SK-N-SH treated with all-trans-retinoic acid at 6 μM for 48 hours (cell line): ENCODE measurements around the gene SPOCK1.

ENCODE experiments used
- ATAC-seq: fragments of 200-7000 bp; cut with Tn5 transposase; 3 replicates; pipeline ENCODE4 v1.9.1; 2020; ENCODE audit warnings: mild to moderate bottlenecking, moderate library complexity
- ARNTL ChIP-seq: fragments of 450-650 bp; formaldehyde crosslinking; IDR thresholded peaks from 2 replicates; pipeline ENCODE4 v1.5.0; 2020; ENCODE audit warnings: low read depth, mild to moderate bottlenecking, moderate library complexity, borderline replicate concordance
- CREB5 ChIP-seq: fragments of 250-450 bp; sonication (Bioruptor Pico); IDR thresholded peaks from 2 replicates; pipeline ENCODE4 v1.5.1; 2020; ENCODE audit warnings: low read depth, mild to moderate bottlenecking, moderate library complexity
- CSDC2 ChIP-seq: fragments of 250-450 bp; sonication (Bioruptor Pico); IDR thresholded peaks from 2 replicates; pipeline ENCODE4 v1.5.0; 2020; ENCODE audit warnings: mild to moderate bottlenecking, moderate library complexity
- CSRNP3 ChIP-seq: fragments of 250-450 bp; sonication (Bioruptor Pico); IDR thresholded peaks from 2 replicates; pipeline ENCODE4 v1.5.1; 2021; ENCODE audit warnings: mild to moderate bottlenecking, moderate library complexity
- ESRRG ChIP-seq: fragments of 250-450 bp; sonication (Bioruptor Pico); IDR thresholded peaks from 2 replicates; pipeline ENCODE4 v1.6.1; 2021; ENCODE audit warnings: mild to moderate bottlenecking
- GLIS3 ChIP-seq: fragments of 250-450 bp; sonication (Bioruptor Pico); IDR thresholded peaks from 2 replicates; pipeline ENCODE4 v1.5.0; 2020; ENCODE audit warnings: mild to moderate bottlenecking, moderate library complexity
- ISL1 ChIP-seq: fragments of 250-450 bp; sonication (Bioruptor Pico); IDR thresholded peaks from 2 replicates; pipeline ENCODE4 v2.1.2; 2022; ENCODE audit warnings: mild to moderate bottlenecking, moderate library complexity
- OSR1 ChIP-seq: fragments of 250-450 bp; sonication (Bioruptor Pico); IDR thresholded peaks from 2 replicates; pipeline ENCODE4 v1.8.0; 2022; ENCODE audit warnings: moderate library complexity, mild to moderate bottlenecking, inconsistent platforms
- PATZ1 ChIP-seq: fragments of 250-450 bp; sonication (Bioruptor Pico); IDR thresholded peaks from 2 replicates; pipeline ENCODE4 v1.8.0; 2020; ENCODE audit warnings: mild to moderate bottlenecking, moderate library complexity, borderline replicate concordance
- PPARA ChIP-seq: fragments of 250-450 bp; sonication (Bioruptor Pico); IDR thresholded peaks from 2 replicates; pipeline ENCODE4 v1.5.0; 2020; ENCODE audit warnings: mild to moderate bottlenecking, borderline replicate concordance
- RARB ChIP-seq: fragments of 250-450 bp; sonication (Bioruptor Pico); IDR thresholded peaks from 2 replicates; pipeline ENCODE4 v1.8.0; 2021; ENCODE audit warnings: mild to moderate bottlenecking, moderate library complexity
- SNAI2 ChIP-seq: fragments of 250-450 bp; sonication (Bioruptor Pico); IDR thresholded peaks from 2 replicates; pipeline ENCODE4 v1.5.0; 2020; ENCODE audit warnings: mild to moderate bottlenecking, moderate library complexity
- TOX ChIP-seq: fragments of 250-450 bp; sonication (Bioruptor Pico); IDR thresholded peaks from 2 replicates; pipeline ENCODE4 v1.8.0; 2021; ENCODE audit warnings: mild to moderate bottlenecking, moderate library complexity, borderline replicate concordance
- TSHZ2 ChIP-seq: fragments of 250-450 bp; sonication (Bioruptor Pico); IDR thresholded peaks from 2 replicates; pipeline ENCODE4 v1.5.0; 2020; ENCODE audit warnings: mild to moderate bottlenecking, moderate library complexity
- ZC3H10 ChIP-seq: fragments of 250-450 bp; sonication (Bioruptor Pico); IDR thresholded peaks from 2 replicates; pipeline ENCODE4 v1.5.1; 2021; ENCODE audit warnings: mild to moderate bottlenecking, moderate library complexity
- ZFP3 ChIP-seq: fragments of 250-450 bp; sonication (Bioruptor Pico); IDR thresholded peaks from 2 replicates; pipeline ENCODE4 v1.5.0; 2020; ENCODE audit warnings: mild to moderate bottlenecking, moderate library complexity
- ZFP30 ChIP-seq: fragments of 450-650 bp; formaldehyde crosslinking; IDR thresholded peaks from 2 replicates; pipeline ENCODE4 v1.5.0; 2022; ENCODE audit warnings: mild to moderate bottlenecking, moderate library complexity
- ZNF565 ChIP-seq: fragments of 450-650 bp; formaldehyde crosslinking; conservative IDR thresholded peaks from 2 replicates; pipeline ENCODE4 v1.5.0; 2020; ENCODE audit warnings: low read depth, mild to moderate bottlenecking, moderate library complexity
- ZNF8 ChIP-seq: fragments of 450-650 bp; formaldehyde crosslinking; IDR thresholded peaks from 2 replicates; pipeline ENCODE4 v1.5.0; 2020; ENCODE audit warnings: mild to moderate bottlenecking, moderate library complexity

The SPOCK1 gene

GRCh38 chr5:137148159-137148558, 351.0 kb downstream of the SPOCK1 start (continued):
- TF ChIP-seq GLIS3 (CRISPR knock-in tag) (no peak), ARNTL (CRISPR knock-in tag) (no peak), ZFP3 (no peak), PATZ1 (CRISPR knock-in tag) (no peak), RARB (CRISPR knock-in tag) (no peak), OSR1 (CRISPR knock-in tag) (no peak), CREB5 (CRISPR knock-in tag) (no peak), CSDC2 (CRISPR knock-in tag) (no peak)

GRCh38 chr5:137147346-137147745, 351.8 kb downstream of the SPOCK1 start:
- ATAC-seq: no peak
- TF ChIP-seq PPARA (CRISPR knock-in tag) (no peak), OSR1 (CRISPR knock-in tag) (no peak), CSRNP3 (CRISPR knock-in tag) (no peak), TSHZ2 (no peak), SNAI2 (CRISPR knock-in tag) (no peak), GLIS3 (CRISPR knock-in tag) (no peak), ISL1 (no peak), ZNF565 (CRISPR knock-in tag) (no peak), ZC3H10 (CRISPR knock-in tag) (no peak), RARB (CRISPR knock-in tag) (no peak), ZFP3 (no peak)

- TF ChIP-seq CSRNP3 (CRISPR knock-in tag) (no peak), ESRRG (CRISPR knock-in tag) (no peak), PPARA (CRISPR knock-in tag) (no peak), RARB (CRISPR knock-in tag) (no peak), TSHZ2 (no peak), ISL1 (no peak), PATZ1 (CRISPR knock-in tag) (no peak), GLIS3 (CRISPR knock-in tag) (no peak), ZFP30 (no peak), TOX (CRISPR knock-in tag) (no peak), ZNF8 (CRISPR knock-in tag) (no peak), CREB5 (CRISPR knock-in tag) (no peak)
- ATAC-seq: peak; percentile 26; the same call in 2 of the 3 replicates
Observed at GRCh38 chr5:137146402-137146890, 352.7 kb downstream of the SPOCK1 start.
